Stimulated activated CD4-positive, alpha-beta T cell treated with anti-CD3 and anti-CD28 coated beads, Interleukin-4, amount 100 ng/mL, for 4 hours (primary cell): ENCODE results near the gene GLYATL1.

Source experiments
- DNase-seq, 2 experiments: peaks; one replicate each; pipeline ENCODE4 v3.0.0-alpha.2; 2020

Gene GLYATL1

GRCh38 chr11:58939277-58939676 lies at the start of gene GLYATL1:
TSS of gene GLYATL1 (plus strand) at chr11:58939488. CDS start at chr11:58947088, 7,600 bp downstream.
- no peak for DNase-seq

- DNase-seq: no peak
Measured at GRCh38 chr11:58893899-58894298, 45.4 kb upstream of the GLYATL1 start.

- no peak for DNase-seq
Measured at GRCh38 chr11:58898106-58898505, 41.2 kb upstream of the GLYATL1 start.

GRCh38 chr11:58900479-58901420 lies 38.5 kb upstream of the GLYATL1 start:
- DNase-seq: peak in 1 of 2 experiments; percentile 8

GRCh38 chr11:58902881-58903280 lies 36.4 kb upstream of the GLYATL1 start:
- DNase-seq: no peak

- DNase-seq: no peak
Measured at GRCh38 chr11:58905011-58905720, 34.1 kb upstream of the GLYATL1 start.

- DNase-seq: no peak
Measured at GRCh38 chr11:58905721-58906547, 33.4 kb upstream of the GLYATL1 start.

GRCh38 chr11:58907780-58908179 lies 31.5 kb upstream of the GLYATL1 start:
- DNase-seq: no peak

GRCh38 chr11:58912124-58912523 lies 27.2 kb upstream of the GLYATL1 start:
- DNase-seq: no peak

- no peak for DNase-seq
Measured at GRCh38 chr11:58913685-58914084, 25.6 kb upstream of the GLYATL1 start.

- no peak for DNase-seq
Measured at GRCh38 chr11:58914821-58915543, 24.3 kb upstream of the GLYATL1 start.

- no peak for DNase-seq
Measured at GRCh38 chr11:58916637-58917036, 22.7 kb upstream of the GLYATL1 start.

GRCh38 chr11:58917159-58917783 lies 22.0 kb upstream of the GLYATL1 start:
- no peak for DNase-seq

GRCh38 chr11:58919561-58919960 lies 19.7 kb upstream of the GLYATL1 start:
- no peak for DNase-seq

- no peak for DNase-seq
Measured at GRCh38 chr11:58919980-58920379, 19.3 kb upstream of the GLYATL1 start.

GRCh38 chr11:58921778-58922390 lies 17.4 kb upstream of the GLYATL1 start:
- DNase-seq: no peak

GRCh38 chr11:58922479-58922878 lies 16.8 kb upstream of the GLYATL1 start:
- DNase-seq: no peak

- DNase-seq: no peak
Measured at GRCh38 chr11:58923300-58923788, 15.9 kb upstream of the GLYATL1 start.

- no peak for DNase-seq
Measured at GRCh38 chr11:58924230-58924629, 15.1 kb upstream of the GLYATL1 start.

- no peak for DNase-seq
Measured at GRCh38 chr11:58926251-58926650, 13.0 kb upstream of the GLYATL1 start.

- DNase-seq: no peak
Measured at GRCh38 chr11:58926695-58927094, 12.6 kb upstream of the GLYATL1 start.
